IMR-90 (cell line): ENCODE data around the gene FBXL13. TPM values are rescaled to one million over a fixed set of nuclear protein-coding genes. Genes with fewer than 3 reads are reported as not detected.

ENCODE experiments used
- ATAC-seq: fragments of 200-7000 bp; cut with Tn5 transposase; 2 replicates; pipeline ENCODE4 v1.9.1; 2020; ENCODE audit warnings: low read depth, mild to moderate bottlenecking, moderate library complexity
- BruUV-seq: library from RNA; stranded (reverse); fragments of 400-500 nt; replicated peaks from 2 replicates; lab custom pipeline; 2021; lab: Mats Ljungman, UMichigan
- CTCF ChIA-PET: fragments of 300-600 bp; formaldehyde crosslinking; extraction: SDS; loops from one replicate; lab custom pipeline; 2021; ENCODE audit warnings: antibody characterized with exemption; lab: Yijun Ruan, JAX
- POLR2A ChIA-PET: fragments of 300-600 bp; sonication (Branson Sonifier 250); formaldehyde crosslinking; loops from one replicate; lab custom pipeline; 2022; ENCODE audit warnings: antibody characterized with exemption; ENCODE audit not compliant: unreplicated experiment; lab: Charles Lee
- DNase-seq: peaks from one replicate; pipeline ENCODE4 v3.0.0; 2013
- H2AFZ ChIP-seq: replicated peaks from 2 replicates; pipeline ENCODE3; 2013; ENCODE audit warnings: low read length, mild to moderate bottlenecking; ENCODE audit not compliant: poor library complexity
- H2AK5ac ChIP-seq: 2 replicates; pipeline ENCODE4 v1.6.1; 2013; ENCODE audit warnings: low read depth, low read length, inconsistent platforms
- H2AK9ac ChIP-seq: replicated peaks from 2 replicates; pipeline ENCODE3; 2013; ENCODE audit warnings: mild to moderate bottlenecking, low read depth, low read length, moderate library complexity; ENCODE audit not compliant: poor library complexity
- H2BK120ac ChIP-seq: 2 replicates; pipeline ENCODE4 v1.6.1; 2013; ENCODE audit warnings: low read depth, low read length, inconsistent platforms
- H2BK15ac ChIP-seq: 3 replicates; pipeline ENCODE4 v1.6.1; 2013; ENCODE audit warnings: low read depth, low read length, inconsistent platforms
- H2BK20ac ChIP-seq: 2 replicates; pipeline ENCODE4 v1.6.1; 2013; ENCODE audit warnings: low read depth, mild to moderate bottlenecking, inconsistent platforms, low read length, moderate library complexity
- H2BK5ac ChIP-seq: 2 replicates; pipeline ENCODE4 v1.6.1; 2013; ENCODE audit warnings: mild to moderate bottlenecking, low read depth, low read length, inconsistent platforms; ENCODE audit not compliant: poor library complexity, severe bottlenecking
- H3K14ac ChIP-seq: replicated peaks from 2 replicates; pipeline ENCODE4 v1.6.1; 2013; ENCODE audit warnings: low read depth, low read length, inconsistent platforms
- H3K18ac ChIP-seq: 2 replicates; pipeline ENCODE4 v1.6.1; 2013; ENCODE audit warnings: low read depth, low read length, control low read depth
- H3K23ac ChIP-seq: 2 replicates; pipeline ENCODE4 v1.6.1; 2013; ENCODE audit warnings: low read depth, low read length, inconsistent platforms
- H3K27ac ChIP-seq: 2 replicates; pipeline ENCODE4 v1.5.1; 2013; ENCODE audit warnings: mild to moderate bottlenecking, control low read depth, low read length; ENCODE audit not compliant: insufficient read depth
- H3K27me3 ChIP-seq: 2 replicates; pipeline ENCODE4 v1.6.1; 2013; ENCODE audit warnings: low read length; ENCODE audit not compliant: control insufficient read depth, insufficient read depth
- H3K36me3 ChIP-seq: 2 replicates; pipeline ENCODE4 v1.6.1; 2013; ENCODE audit warnings: low read length, mixed read lengths; ENCODE audit not compliant: control insufficient read depth, insufficient read depth
- H3K4ac ChIP-seq: 2 replicates; pipeline ENCODE4 v1.6.1; 2013; ENCODE audit warnings: low read depth, low read length, inconsistent platforms
- H3K4me1 ChIP-seq: 2 replicates; pipeline ENCODE4 v1.6.1; 2013; ENCODE audit warnings: low read length, mixed read lengths; ENCODE audit not compliant: control insufficient read depth, insufficient read depth
- H3K4me2 ChIP-seq: 2 replicates; pipeline ENCODE4 v1.6.1; 2013; ENCODE audit warnings: low read depth, mild to moderate bottlenecking, control low read depth, low read length, moderate library complexity
- H3K4me3 ChIP-seq: 2 replicates; pipeline ENCODE4 v1.5.1; 2013; ENCODE audit warnings: low read depth, mild to moderate bottlenecking, control low read depth, low read length, moderate library complexity; ENCODE audit not compliant: insufficient read depth
- H3K56ac ChIP-seq: 2 replicates; pipeline ENCODE4 v1.6.1; 2013; ENCODE audit warnings: low read length, inconsistent platforms; ENCODE audit not compliant: insufficient read depth; ENCODE audit errors: extremely low read depth
- H3K79me1 ChIP-seq, 2 experiments: 2 replicates each; pipeline ENCODE4 v1.6.1; 2013; ENCODE audit warnings: low read length in 2 of 2, inconsistent platforms in 1 of 2, low read depth in 1 of 2
- H3K9ac ChIP-seq: 2 replicates; pipeline ENCODE4 v1.6.1; 2013; ENCODE audit warnings: low read depth, low read length, control low read depth
- H3K9me1 ChIP-seq: 2 replicates; pipeline ENCODE4 v1.6.1; 2013; ENCODE audit warnings: low read length, inconsistent platforms; ENCODE audit not compliant: insufficient read depth
- H3K9me3 ChIP-seq: 2 replicates; pipeline ENCODE4 v1.6.1; 2013; ENCODE audit warnings: low read length; ENCODE audit not compliant: control insufficient read depth, insufficient read depth
- H4K20me1 ChIP-seq: 2 replicates; pipeline ENCODE4 v1.6.1; 2013; ENCODE audit warnings: low read length, inconsistent platforms; ENCODE audit not compliant: insufficient read depth
- H4K5ac ChIP-seq: 2 replicates; pipeline ENCODE4 v1.6.1; 2013; ENCODE audit warnings: mild to moderate bottlenecking, low read depth, low read length, control low read depth
- H4K8ac ChIP-seq, 2 experiments: 2 replicates each; pipeline ENCODE4 v1.6.1; 2013; ENCODE audit warnings: low read depth in 2 of 2, low read length in 2 of 2, control low read depth in 1 of 2, inconsistent platforms in 1 of 2
- H4K91ac ChIP-seq: 2 replicates; pipeline ENCODE4 v1.6.1; 2013; ENCODE audit warnings: low read depth, low read length, inconsistent platforms; ENCODE audit not compliant: insufficient read depth
- FOS ChIP-seq: fragments of 150-350 bp; IDR thresholded peaks from 2 replicates; pipeline ENCODE4 v1.6.1; 2016; ENCODE audit warnings: low read depth, low read length
- MAZ ChIP-seq: IDR thresholded peaks from 2 replicates; pipeline ENCODE4 v1.6.1; 2012; ENCODE audit warnings: low read depth, mild to moderate bottlenecking, low read length, improper control_type of control experiment, moderate library complexity, borderline replicate concordance
- RCOR1 ChIP-seq: IDR thresholded peaks from 2 replicates; pipeline ENCODE4 v1.6.1; 2012; ENCODE audit warnings: mild to moderate bottlenecking, low read length, improper control_type of control experiment; ENCODE audit not compliant: insufficient replicate concordance
- dilution Hi-C: fragments of 300-500 bp; cut with HindIII; formaldehyde crosslinking; loops from one replicate; pipeline ENCODE4 v1.14.3; 2018; ENCODE audit warnings: low sequenced_read_pairs; ENCODE audit not compliant: unreplicated experiment
- in situ Hi-C: fragments of 300-500 bp; cut with MboI; formaldehyde crosslinking; loops from 3 replicates; pipeline ENCODE4 v1.14.3; 2019; ENCODE audit warnings: low sequenced_read_pairs, inconsistent platforms, mixed read lengths
- intact Hi-C: fragments of 100-400 bp; cut with micrococcal nuclease; formaldehyde crosslinking; loops from 2 replicates; pipeline ENCODE4 v1.10.0; 2022
- polyA plus RNA-seq, 3 experiments: library from polyadenylated mRNA; depleted of rRNA; stranded (reverse); fragments of >200 nt; gene quantifications; 2 replicates each; pipeline ENCODE4 v1.2.3, GENCODE V29; 2012; ENCODE audit warnings: low replicate concordance in 1 of 3
- total RNA-seq: library from RNA; depleted of rRNA; stranded (reverse); fragments of >200 nt; gene quantifications from 2 replicates; pipeline ENCODE4 v1.2.3, GENCODE V29; 2012
- TF ChIP-seq, protein P1 (sequence below): fragments of 150-350 bp; IDR thresholded peaks from 2 replicates; pipeline ENCODE4 v1.6.1; 2017; ENCODE audit warnings: mild to moderate bottlenecking, antibody characterized with exemption, low read length, low read depth

Gene FBXL13
- total and polyA plus RNA-seq, 2 of the 4 experiments (the other 2 are of a cell fraction) = 0.24 to 0.36 TPM

DNA sequence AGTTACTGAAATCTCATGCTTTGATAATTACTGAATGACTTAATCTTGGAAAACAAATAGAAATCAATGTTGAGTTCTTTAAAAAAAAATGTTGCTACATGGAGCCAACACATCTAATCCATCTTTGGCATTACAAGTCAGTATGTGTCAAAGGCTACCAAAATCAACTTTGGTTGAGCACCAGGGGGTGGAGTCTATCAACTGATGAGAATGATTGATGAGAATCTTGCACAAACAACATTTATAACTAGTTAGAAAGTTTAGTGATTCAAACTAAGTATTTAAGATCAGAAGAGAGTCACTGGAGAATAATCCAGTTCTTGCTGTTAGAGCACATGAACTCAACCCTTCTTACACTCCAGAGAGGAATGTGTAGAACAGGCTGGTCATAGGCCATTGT is 232.3 kb downstream of the FBXL13 start:
- CTCF ChIA-PET = no interaction called here
- Histone ChIP-seq H3K18ac (peak overlapping the region; percentile 29), H4K8ac (no peak overlapping the region), H2BK120ac (no peak overlapping the region), H2AK5ac (no peak overlapping the region), H3K9me1 (no peaks in the 10 kb centered on the region), H3K14ac (no peak overlapping the region), H3K27me3 (no peaks in the 10 kb centered on the region), H3K9me3 (no peaks in the 10 kb centered on the region), H3K4me3 (no peak overlapping the region), H4K91ac (no peak overlapping the region), H3K4me2 (no peak overlapping the region), H3K4ac (peak overlapping the region; percentile 3; the same call in 1 of the 2 replicates), H2AFZ (no peak overlapping the region), H3K79me1 (no peaks in the 10 kb centered on the region; a peak in 1 of 4 replicates), H3K9ac (no peak overlapping the region), H3K23ac (no peak overlapping the region), H2BK15ac (no peak overlapping the region), H4K5ac (no peak overlapping the region), H2BK5ac (no peak overlapping the region), H3K4me1 (peaks cover 2% of the 10 kb centered on the region; the same call in 1 of the 2 replicates), H3K36me3 (no peaks in the 10 kb centered on the region), H4K20me1 (no peaks in the 10 kb centered on the region), H3K27ac (no peak overlapping the region), H3K56ac (no peak overlapping the region), H2BK20ac (no peak overlapping the region), H2AK9ac (no peak overlapping the region)
- ATAC-seq (peak; percentile 37; the same call in 1 of the 2 replicates), DNase-seq (no peak)
- TF ChIP-seq RCOR1 = no peak
- no peak for TF ChIP-seq FOS
- no peak for TF ChIP-seq MAZ
- TF ChIP-seq, protein P1, sequence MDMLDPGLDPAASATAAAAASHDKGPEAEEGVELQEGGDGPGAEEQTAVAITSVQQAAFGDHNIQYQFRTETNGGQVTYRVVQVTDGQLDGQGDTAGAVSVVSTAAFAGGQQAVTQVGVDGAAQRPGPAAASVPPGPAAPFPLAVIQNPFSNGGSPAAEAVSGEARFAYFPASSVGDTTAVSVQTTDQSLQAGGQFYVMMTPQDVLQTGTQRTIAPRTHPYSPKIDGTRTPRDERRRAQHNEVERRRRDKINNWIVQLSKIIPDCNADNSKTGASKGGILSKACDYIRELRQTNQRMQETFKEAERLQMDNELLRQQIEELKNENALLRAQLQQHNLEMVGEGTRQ = no peak
- no TSS peak for BruUV-seq
- POLR2A ChIA-PET = no interaction called here
- intact Hi-C loops = no loop called here
- in situ Hi-C loops = no loop called here
- dilution Hi-C loops = no loop called here
